ENCODE results near the gene KLK14.
A peak's percentile ranks its signal among the peaks of the same experiment; 100 is the strongest.

KLK14 gene

GRCh38 chr19:51082611-51083010, at the start of gene KLK14:
Gene KLK14 (minus strand): TSS chr19:51082887. CDS start chr19:51082614, 273 bp downstream.
- no peak for DNase-seq

DNA sequence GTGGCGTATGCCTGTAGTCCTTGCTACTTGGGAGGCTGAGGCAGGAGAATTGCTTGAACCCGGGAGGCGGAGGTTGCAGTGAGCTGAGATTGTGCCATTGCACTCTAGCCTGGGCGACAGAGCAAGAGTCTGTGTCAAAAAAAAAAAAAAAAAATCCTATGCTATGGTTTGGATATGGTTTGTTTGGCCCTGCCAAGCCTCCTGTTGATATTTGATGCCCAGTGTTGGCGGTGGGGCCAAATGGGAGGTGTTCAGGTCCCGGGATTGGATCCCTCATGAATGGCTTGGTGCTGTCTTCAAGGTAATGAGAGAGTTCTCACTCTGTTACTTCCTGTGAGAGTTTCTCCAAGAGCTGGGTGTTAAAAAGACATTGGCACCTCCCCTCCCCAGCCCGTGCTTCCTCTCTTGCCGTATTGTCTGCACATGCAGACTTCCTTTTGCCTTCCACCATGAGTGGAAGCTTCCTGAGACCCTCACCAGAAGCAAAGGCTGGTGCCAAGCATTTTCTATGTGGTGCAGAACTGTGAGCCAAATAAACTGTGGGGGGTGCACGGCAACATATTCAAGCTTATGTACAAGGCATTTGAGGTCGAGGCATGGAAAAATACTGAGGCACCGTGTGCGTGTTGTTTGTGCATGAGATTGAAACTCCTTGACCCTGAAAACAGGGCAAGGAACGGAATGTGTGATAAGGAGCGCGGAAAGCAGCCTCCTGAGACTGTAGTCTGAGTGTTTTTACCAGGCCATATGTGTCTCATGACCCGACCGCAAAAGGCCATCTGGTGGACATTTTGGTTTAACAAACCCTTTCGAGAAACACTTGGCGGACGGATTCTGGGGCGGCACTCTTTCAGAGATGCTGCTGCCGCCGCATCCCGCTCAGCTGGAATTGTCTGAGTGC, 49.3 kb upstream of the KLK14 start:
- DNase-seq, result no peak

GRCh38 chr19:51129716-51130115, 47.0 kb upstream of the KLK14 start:
- no peak for DNase-seq

- DNase-seq, result no peak
Observed at GRCh38 chr19:51128227-51128626, 45.5 kb upstream of the KLK14 start.

- no peak for DNase-seq
Observed at GRCh38 chr19:51127755-51128154, 45.1 kb upstream of the KLK14 start.

GRCh38 chr19:51127032-51127431, 44.3 kb upstream of the KLK14 start:
- no peak for DNase-seq

DNA sequence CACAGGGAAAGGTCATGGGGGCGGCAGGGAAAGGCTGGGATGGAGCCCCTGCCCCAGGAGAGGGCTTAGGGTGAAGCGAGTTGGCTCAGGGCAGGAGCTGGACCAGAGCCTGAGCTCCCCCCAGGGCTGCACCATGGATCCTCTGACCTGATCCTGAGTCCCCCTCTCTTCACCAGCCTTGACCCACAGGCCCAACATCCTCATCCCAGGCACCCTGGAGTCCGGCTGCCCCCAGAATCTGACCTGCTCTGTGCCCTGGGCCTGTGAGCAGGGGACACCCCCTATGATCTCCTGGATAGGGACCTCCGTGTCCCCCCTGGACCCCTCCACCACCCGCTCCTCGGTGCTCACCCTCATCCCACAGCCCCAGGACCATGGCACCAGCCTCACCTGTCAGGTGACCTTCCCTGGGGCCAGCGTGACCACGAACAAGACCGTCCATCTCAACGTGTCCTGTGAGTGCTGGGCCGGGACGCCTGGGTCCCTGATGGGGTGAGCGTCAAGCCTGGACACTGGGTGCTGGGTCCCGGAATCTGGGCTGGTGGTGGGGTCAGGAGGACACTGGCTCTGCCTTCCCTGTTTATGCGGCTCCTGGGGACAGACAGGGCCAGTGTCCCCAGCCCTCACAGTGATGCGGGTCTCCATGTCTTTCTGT, 42.9 kb upstream of the KLK14 start:
- DNase-seq, result no peak

DNA sequence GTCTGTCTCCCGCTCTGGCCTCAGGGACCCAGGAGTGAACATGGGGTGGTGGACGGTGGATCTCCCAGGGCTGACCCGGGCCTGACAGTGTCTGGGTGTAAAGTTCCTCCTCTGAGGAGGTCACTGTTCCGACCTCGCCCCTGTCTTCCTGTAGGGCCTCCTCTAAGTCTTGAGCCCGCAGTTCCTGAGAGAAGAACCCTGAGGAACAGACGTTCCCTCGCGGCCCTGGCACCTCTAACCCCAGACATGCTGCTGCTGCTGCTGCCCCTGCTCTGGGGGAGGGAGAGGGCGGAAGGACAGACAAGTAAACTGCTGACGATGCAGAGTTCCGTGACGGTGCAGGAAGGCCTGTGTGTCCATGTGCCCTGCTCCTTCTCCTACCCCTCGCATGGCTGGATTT, 42.0 kb upstream of the KLK14 start, which contains the start of gene SIGLEC9:
Gene SIGLEC9, plus strand, starts transcription at position 178 of the 400 bp plus-strand sequence. Its CDS starts 69 bp downstream, at position 247.
- DNase-seq, result no peak

GRCh38 chr19:51124216-51124615, 41.5 kb upstream of the KLK14 start:
- no peak for DNase-seq

- DNase-seq, result no peak
Observed at GRCh38 chr19:51123802-51124201, 41.1 kb upstream of the KLK14 start.

- no peak for DNase-seq
Observed at GRCh38 chr19:51123381-51123800, 40.7 kb upstream of the KLK14 start.

DNA sequence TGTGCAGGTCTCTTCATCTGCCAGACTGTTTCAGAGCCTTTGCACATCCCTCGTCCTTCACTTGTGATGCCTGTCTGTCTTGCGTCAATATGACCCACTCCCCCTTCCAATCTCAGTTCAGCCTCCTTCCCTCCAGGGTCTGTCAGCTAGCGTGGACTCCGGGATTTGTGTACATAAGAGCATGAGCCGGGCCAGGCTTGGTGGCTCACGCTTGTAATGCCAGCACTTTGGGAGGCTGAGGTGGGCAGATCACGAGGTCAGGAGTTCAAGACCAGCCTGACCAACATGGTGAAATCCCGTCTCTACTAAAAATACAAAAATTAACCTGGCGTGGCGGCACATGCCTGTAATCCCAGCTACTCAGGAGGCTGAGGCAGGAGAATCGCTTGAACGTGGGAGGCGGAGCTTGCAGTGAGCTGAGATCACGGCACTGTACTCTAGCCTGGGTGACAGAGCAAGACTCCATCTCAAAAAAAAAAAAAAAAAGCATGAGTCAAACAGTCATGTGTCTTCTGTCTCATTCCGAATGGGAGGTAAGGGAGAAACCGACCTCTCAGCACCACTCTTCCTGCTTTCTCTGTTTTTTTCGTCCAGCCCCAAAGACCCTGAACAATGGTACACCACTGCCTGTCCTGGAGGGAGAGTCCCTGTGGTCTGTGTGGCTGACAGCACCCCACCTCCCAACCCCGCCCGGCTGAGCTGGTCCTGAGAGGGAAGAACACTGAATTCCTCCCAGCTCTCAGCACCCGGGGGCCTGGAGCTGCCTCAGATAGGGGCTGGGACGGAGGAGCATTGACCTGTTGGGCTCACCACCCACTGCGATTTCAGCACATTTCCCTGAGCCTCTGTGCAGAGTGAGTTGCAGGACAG, 39.7 kb upstream of the KLK14 start:
- DNase-seq, result no peak

- no peak for DNase-seq
Observed at GRCh38 chr19:51121257-51121656, 38.6 kb upstream of the KLK14 start.

DNA sequence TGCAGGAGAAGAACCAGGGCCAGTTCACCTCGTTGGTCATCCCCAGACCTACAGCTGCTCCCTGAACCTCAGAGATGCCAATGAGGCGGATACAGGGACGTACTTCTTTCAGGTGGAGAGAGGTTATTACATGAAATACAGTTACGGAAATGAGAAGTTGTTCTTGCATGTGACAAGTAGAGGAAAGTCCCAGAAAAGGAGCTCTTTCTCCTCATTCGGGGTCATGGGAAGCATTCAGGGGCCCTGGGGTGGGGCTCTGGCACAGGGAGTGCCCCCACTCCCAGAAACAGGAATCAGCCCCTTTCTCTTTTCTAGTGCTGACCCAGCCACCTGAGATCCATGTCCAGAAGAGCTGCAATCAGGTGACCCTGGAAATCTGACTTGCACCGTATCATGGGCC, 37.5 kb upstream of the KLK14 start:
- no peak for DNase-seq

DNA sequence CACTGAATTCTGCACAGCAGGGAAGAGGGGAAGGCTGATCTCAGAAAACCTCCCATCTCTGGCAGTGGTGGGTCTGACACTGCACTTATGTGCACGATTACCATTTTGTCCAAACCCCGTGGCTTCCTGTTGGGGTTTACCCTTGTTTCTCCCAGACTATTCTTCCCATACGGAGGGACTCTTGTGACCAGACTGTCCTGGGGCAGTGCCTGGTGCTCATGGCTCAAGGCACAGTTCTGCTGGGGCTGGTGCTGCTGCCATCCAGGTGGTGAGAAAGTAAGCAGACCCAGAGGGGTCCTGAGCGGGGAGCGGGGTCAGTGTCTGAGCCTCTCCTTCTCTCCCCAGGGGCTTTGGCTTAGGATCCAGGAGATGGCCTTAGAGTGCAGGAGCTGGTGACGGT, 36.9 kb upstream of the KLK14 start:
- DNase-seq, result no peak

GRCh38 chr19:51119101-51119500, 36.4 kb upstream of the KLK14 start:
- DNase-seq, result no peak

- no peak for DNase-seq
Observed at GRCh38 chr19:51116736-51117286, 34.1 kb upstream of the KLK14 start.

- DNase-seq, result no peak
Observed at GRCh38 chr19:51114087-51114729, 31.5 kb upstream of the KLK14 start.

GRCh38 chr19:51111606-51112005, 28.9 kb upstream of the KLK14 start:
- no peak for DNase-seq

DNA sequence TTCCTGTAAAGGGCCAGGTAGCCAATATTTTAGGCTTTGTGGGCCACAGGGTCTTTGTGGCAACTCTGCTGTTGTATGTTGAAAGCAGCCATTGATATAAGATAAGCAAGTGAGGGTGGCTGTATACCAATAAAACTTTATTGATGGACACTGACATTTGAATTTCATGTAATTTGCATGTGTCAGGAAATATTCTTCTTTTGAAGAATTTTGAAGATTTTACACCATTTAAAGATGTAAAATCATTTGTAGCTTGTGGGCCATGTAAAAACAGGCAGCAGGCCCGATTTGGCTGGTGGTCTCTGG, 27.9 kb upstream of the KLK14 start:
- DNase-seq, result no peak

DNA sequence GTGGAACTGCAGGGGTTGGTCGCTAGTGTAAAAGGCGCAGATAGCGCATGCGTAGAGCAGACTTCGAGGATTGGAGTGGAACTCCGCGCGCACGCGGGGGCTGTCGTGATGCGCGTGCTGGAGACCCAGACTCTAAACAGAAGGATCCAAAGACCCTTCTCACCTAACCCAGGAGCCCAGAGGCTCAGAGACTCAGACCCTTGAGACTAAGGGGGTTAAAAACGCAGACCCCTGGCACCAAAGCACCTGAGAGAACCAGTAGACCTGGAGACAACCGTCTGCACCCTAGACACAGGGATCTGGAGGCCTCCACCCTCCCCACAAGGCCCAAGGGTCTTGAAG, 26.1 kb upstream of the KLK14 start:
- DNase-seq, result no peak

- peak; percentile 85 for DNase-seq
Observed at GRCh38 chr19:51108066-51108804, 25.5 kb upstream of the KLK14 start, which contains the start of gene CTU1. Gene CTU1 (minus strand): TSS chr19:51108409. CDS start chr19:51104569, 3,840 bp downstream.
